NCI-H345 treated with DMSO at 0.1 percent for 48 hours (cell line): ENCODE measurements around the gene RERGL.
"Not testable (repeated sequence)": the region's sequence is repeated elsewhere in the genome, so short reads cannot be mapped to it uniquely, and the experiment has no call there.

Source experiments
- DNase-seq: peaks from one replicate; lab custom pipeline; 2025; ENCODE audit not compliant: unreplicated experiment; lab: John Stamatoyannopoulos, UW

The RERGL gene, protein sequence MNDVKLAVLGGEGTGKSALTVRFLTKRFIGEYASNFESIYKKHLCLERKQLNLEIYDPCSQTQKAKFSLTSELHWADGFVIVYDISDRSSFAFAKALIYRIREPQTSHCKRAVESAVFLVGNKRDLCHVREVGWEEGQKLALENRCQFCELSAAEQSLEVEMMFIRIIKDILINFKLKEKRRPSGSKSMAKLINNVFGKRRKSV

DNA sequence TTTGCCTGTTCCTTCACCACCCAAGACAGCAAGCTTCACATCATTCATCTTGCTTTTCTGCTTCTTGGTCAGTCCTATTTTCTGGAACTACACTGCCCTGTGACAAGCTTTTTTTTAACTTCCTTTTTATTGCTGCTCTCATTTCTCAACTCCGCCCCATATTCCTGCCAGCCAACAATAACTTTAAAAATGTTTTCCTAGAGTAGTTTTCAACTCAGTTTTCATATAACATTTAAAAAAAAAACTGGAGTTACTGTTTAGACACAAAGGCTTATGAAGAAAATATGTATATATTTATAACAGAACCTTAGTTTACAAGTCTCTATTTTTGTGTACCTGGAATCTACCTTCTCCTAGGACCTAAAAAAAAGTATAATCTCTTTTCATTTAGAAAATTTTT, at the start of gene RERGL:
TSS of gene RERGL (minus strand) at position 101 of the 400 bp plus-strand sequence. CDS start at position 48, 53 bp downstream.
- DNase-seq = no peak

DNA sequence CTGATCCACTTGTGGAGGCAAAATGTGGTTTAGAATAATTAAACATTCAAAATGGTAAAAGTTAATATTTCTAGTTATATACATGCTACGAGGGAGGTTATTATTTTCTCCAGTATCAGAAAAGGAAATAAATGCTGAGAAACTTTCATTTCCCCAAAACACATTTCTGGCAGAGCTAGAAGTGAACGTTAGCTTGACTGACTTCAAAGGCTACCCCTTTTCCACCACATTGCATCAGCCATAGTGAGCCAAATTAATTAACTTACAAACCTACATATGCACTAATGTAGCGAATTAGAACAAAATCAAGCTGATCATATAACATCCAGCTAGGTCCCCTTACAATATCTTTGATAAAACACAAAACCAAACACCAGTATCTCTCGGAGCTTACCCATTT, 49.3 kb upstream of the RERGL start:
- no peak for DNase-seq

DNA sequence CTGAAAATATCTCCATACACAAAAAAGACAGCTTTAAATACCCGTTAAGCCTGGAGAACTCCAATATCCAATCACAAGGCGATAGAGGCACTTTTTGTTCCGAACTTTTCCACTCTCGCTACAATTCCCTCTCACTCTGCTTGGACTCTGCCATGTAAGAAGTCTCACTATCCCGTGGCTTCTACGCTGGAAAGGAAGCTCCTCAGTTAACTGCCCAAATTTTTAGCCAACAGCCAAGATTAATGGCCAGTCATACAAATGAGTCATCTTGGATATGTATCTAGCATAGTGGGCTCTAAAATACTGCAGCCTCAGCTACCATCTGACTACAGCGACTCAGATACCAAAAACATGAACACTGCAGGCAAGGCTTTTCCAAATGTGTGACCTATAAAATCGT, 45.5 kb upstream of the RERGL start:
- DNase-seq = no peak

DNA sequence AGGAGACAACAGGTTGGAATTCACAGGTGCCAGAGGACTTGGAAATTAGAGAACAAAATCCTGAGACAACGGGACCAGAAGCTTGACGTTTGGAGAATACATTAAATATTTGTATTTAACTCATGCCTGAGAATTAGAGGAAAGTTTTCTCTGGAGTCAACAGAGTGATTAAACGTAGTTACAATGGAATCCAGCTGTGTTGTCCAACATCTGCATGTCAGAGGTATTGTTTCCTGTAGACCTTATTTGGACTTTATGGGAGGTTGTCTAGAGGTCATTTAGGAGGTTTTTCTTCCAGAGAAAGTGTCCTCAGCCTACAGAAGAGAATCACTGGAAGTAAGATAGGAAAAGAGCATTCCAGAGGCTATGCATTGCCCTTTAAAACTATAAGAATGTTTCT, 45.1 kb upstream of the RERGL start:
- no peak for DNase-seq

DNA sequence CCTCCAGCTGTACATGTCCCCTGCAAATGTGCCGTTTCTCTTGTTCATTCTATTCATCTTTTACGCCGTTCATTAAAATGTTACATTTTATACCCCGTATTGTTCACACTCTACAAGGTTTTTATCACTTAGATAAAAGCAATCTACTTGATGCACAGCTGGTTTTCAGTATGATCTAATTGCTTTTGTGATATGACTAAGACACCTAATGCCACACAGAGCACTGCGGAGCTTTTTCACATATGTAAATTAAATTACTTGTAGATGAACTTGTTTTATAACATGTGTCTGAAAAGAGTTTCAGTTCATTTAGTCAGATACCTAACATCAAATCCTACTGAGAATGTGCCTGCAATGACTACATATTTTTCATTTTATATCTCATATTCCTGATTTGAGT, 40.9 kb upstream of the RERGL start:
- no peak for DNase-seq

DNA sequence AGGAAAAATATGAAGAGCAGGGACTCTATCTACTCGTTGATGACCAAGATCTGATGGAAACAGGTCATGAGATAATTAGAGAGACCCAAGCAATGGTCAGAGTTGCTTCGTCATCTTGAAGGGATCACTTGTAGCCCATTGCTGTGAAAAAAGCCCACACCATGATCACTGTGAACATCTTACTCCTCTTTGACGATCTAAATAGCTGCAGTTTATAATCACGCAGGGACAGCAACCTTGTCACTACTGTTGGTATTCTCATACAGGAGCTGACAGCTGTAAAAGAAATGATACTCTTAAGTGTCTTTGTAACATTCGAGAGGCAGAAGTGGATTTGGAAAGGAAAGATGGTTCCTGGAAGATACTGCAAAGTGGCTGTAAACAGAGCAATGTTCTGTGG, 33.7 kb upstream of the RERGL start:
- DNase-seq = no peak

DNA sequence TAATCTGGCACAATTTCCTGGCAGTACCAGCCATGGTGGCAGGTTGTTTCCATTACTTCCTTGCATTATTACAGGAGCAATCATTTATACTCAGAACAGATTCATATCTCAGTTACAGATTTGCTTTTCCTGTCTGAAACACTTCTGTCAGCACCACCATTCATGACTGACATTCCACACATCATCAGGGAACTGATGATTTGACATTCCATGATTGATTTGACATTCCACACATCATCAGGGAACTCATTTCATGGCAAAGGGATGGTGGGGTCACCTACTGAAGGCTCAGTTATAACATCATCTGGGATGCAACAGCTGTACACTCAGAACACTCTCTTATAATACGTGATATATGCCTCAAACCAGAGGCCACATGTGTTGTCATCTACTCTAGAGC, 30.9 kb upstream of the RERGL start:
- DNase-seq = no peak

DNA sequence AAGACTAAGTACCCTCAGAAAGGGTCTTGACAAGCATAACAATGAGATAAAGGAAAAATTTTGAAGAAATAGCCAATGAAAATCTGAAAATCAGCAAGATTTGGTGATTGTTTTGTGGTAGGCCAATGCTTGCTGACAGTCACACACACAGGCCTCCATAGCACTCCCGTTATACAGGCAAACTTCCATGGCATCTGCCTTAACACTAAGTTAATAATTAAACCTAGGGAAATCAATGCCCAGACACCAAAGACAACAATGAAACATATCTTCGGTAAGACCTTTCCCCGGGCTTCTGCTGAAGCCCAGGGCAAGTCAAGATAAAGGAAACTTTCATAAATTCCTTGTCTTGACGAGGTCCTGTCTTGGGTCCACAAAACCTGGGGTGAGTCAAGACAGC, 18.6 kb upstream of the RERGL start:
- no peak for DNase-seq

DNA sequence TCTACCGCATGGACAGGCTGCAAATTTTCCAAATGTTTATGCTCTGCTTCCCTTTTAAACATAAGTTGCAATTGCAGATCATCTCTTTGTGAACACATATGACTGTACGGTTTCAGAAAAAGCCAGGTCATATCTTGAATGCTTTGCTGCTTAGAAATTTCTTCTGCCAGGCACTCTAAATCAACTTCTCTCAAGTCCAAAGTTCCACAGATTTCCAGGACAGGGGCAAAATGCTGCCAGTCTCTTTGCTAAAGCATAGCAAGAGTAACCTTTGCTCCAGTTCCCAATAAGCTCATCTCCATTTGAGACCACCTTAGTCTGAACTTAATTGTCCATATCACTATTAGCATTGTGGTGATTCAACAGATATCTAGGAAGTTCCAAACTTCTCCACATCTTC, 13.6 kb upstream of the RERGL start:
- no peak for DNase-seq

DNA sequence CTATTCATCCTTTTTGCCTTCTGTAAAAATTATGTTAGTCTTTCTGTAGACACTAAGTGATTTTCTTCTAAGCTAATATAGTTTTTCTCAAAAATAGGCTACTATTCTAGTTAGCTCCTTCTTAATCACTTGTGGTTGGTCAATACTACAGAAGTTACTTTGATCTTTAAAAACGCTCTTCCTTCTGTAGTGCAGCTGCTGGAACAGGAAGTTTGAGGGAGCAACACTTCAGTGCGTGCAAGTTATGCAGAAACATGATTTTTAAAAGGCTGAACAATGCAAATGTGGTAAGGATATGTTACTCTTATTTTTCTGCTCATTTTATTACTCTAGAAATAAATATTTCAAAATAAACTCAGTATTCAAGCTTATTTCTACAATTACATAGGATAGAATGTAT, 11.1 kb upstream of the RERGL start:
- DNase-seq = no peak

DNA sequence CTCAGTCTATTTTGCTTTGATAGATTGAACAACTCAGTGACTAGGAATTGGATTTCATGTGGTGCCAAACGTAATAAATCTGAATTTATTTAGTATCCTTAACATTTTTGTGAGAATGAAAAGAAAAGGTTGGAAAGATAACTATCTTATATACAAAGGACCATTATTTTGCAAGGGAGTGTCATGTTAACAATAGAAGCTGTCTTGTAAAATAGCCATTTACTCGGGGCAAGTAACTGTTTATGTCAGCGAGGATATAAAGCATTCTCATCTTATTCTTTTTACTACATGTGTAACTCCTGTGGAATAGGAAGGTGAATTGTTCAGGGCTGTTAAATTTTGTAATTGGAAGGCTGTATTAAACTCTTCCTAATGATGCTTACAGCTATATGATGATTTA, 5.9 kb downstream of the RERGL start:
- DNase-seq = no peak

DNA sequence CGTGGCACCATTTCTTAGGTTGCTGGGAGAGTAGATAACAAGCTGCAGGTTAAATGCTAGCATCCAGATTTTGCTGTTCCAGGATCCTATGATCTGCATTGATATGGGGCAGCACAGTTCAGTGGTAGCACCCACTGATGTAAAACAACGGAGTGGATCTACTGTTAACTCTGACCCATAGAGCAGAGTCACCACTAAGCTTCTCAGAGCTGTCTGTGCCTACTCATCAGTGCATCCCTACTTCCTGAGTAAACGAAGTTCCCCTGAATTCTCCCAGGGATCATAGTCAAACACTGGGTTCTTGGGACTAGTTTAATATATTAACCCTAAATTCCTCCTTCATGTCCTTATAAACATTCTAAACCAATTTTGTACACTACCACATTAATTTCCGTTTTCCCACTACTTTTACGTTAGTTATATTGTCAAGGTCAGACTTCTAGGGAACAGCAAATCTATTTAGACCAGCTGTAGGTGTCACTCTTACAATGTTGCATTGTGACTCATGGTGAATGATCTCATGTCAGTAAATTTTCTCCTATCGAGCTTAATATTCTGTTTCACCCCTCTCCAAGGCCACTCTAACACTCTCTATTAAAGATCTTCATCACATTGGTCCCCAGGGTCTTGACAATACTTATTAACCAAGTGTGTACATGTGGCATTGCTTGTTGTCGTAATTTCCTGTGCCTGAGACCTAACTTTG, 10.3 kb downstream of the RERGL start:
- DNase-seq = no peak

DNA sequence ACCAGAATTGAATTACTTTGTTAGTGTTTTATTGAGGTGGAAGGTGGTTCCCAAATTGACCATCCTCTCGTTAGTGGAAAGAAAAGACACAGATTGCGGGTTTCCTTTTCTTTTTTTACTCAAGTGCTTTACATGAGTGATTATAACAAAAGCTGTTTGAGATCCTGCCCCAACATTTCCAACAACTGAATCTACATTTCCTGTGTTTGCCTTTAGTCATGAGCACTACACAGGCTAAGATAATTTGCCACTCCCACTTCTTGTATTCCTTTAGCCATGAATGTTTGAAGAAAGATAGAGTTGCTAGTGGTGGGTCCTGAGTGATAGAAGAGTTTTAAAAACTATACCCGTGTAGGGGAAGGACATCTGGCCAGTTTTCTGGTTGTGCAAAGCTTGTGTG, 16.0 kb downstream of the RERGL start:
- no peak for DNase-seq

DNA sequence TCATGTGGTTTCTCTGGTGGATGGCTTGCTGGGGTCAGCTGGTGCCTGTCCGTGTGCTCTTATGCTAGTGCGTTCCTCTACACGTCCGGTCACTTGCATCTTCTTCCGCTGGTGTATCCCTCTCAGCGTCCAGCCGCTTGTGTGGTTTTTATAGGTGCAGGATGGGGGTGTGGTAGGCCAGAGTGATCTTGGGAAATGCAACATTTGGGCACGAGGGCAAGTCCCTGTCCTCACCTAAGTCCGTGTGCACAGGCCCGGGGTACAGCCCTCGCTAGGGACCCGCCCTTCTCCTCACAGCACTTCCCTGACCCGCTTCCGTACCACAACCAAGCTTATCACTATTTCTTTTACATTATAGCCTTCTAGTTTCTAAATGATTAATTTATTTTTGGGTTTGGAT, 17.3 kb downstream of the RERGL start:
- no peak for DNase-seq

DNA sequence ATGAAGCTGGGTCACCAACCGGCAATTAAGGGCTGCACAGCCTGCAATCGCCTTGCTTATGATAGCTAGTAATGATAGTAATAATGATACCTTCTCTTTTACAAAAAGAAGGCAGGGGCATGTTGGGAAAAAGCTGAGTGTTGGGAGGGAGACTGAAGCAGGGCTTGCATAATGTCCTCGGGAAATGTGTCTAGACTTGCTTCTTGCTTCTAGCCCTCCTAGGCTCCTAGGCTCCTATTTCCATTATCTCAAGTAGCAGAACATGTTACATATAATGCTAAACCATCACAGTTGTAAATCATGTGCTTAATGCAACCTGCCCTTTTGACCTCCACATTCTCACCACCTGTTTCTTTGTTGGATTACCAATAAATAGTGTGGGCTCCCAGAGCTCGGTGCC, 18.7 kb downstream of the RERGL start:
- no peak for DNase-seq

DNA sequence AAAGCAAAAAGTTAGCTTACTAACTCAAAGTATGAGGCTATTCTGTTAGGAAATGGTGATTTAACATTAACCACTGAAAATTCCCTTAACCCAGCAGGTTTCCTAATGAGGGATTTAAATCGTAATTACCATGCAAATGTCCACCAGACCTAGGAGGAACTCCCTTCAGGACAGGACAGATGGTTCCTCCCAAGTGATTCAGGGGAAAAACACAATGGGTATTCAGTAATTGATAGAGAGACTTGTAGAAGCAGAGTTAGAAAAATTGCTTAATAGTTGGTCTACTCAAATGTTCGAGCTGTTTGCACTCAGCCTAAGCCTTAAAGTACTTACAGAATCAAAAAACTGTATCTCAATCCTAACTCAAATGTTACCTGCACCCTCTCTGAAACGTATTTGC, 21.6 kb downstream of the RERGL start:
- DNase-seq = no peak

DNA sequence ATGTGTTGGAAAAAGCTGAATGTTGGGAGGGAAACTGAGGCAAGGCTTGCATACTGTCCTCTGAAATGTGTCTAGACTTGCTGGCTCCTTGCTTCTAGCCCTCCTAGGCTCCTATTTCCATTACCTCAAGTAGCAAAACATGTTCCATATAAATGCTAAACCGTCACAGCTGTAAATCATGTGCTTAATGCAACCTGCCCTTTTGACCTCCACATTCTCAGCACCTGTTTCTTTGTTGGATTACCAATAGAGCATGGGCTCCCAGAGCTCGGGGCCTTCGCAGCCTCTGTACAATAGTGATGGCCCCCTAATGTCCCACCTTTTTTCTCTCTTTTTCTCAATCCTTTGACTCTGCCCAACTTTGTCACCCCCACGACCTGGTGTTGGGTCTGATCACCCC, 23.3 kb downstream of the RERGL start:
- DNase-seq = no peak

DNA sequence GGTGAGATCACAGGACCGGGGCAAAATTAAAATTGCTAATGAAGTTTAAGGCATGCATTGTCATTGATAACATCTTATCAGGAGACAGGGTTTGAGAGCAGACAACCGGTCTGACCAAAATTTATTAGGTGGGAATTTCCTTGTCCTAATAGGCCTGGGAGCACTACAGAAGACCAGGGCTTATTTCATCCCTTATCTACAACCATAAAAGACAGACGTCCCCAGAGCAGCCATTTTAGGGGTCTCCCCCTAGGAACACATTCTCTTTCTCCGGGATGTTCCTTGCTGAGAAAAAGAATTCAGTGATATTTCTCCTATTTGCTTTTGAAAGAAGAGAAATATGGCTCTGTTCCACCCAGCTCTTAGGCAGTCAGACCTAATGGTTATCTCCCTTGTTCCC, 27.1 kb downstream of the RERGL start:
- DNase-seq = not testable (repeated sequence)

DNA sequence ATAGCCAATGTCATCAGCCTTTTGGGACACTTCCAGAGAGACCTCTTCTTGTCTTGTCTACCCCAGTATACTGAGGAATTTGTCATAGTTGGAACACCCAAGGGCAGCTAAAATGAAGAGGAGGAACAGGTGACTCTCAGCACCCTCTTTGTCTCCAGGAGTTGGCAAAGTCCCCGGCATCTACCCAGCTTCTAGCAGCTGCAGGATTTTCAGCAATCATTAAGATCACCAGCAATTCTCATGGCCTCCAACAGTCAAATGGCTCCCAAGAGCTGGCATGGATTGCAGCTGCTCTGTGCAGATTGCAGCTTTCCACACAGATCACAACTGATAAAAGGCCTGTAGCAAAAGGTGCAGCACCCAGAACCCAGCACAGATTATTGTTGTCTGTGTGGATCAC, 32.9 kb downstream of the RERGL start:
- DNase-seq = no peak

DNA sequence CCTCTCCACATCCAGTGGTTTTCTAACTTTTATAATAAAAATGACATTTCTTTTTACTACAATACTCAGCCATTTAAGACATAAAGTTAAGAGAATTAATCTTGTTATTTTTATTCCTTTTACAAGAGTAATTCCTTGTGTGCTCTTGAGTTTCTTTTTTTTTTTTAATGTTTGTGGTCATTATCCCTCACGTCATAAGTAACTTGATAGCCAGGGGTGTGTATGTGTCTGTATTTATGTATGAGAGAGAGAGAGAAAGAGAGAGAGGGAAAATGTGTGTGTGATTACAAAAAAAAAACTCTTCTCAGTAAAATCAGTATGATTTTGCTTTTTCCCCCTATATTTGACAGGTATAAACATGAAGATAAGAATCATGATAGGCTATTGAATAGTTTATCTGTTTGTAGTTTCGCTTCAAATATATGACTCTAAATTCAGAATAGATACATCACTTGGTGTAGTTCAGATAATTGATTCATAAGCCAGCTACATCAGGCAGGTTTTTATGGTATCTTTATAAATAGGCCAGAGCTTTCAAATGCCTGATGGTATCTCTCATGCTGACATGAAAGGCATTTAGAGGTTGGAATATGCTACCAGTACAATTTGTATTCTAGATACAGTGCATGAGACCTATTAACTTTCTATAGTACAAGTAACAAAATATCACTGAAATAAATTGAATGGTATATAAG, 34.9 kb downstream of the RERGL start:
- DNase-seq = no peak

DNA sequence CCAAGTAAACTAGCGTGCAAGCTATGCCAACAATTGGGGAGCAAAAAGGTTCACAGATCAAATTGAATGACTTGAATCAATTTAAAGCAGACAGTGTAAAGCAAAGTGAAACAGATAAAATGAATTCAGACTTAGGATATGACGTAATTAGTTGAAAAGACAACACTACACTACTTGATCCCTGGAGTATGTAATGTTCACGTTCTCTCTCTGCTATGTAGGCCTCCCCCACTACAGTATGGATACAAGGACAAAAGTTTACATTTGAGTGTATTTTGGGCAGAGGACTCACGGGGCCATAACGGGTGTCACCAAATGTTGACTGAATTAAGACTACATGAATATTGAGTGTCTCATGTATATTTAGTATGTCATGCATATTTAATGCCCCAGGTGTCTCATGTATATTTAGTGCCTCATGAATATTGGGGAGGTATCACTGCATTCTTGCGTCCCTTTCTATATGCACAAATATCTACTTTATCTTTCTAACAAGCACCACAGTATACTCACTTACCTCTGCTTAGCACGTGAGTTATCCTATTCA, 44.5 kb downstream of the RERGL start:
- DNase-seq = no peak

DNA sequence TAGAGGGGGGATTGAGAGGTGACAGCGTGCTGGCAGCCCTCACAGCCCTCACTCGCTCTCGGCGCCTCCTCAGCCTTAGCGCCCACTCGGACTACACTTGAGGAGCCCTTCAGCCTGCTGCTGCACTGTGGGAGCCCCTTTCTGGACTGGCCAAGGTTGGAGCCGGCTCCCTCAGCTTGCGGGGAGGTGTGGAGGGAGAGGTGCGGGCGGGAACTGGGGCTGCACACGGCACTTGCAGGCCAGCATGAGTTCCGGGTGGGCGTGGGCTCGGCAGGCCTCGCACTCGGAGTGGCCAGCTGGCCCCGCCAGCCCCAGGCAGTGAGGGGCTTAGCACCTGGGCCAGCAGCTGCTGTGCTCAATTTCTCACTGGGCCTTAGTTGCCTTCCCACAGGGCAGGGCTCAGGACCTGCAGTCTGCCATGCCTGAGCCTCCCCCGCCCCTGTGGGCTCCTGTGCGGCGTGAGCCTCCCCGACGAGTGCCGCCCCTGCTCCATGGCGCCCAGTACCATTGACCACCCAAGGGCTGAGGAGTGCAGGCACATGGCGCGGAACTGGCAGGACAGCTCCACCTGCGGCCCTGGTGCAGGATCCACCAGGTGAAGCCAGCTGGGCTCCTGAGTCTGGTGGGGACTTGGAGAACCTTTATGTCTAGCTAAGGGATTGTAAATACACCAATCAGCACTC, 49.8 kb downstream of the RERGL start:
- DNase-seq = not testable (repeated sequence)
